ENCODE measurements around the gene EFCAB6. TPM values are rescaled to one million over a fixed set of nuclear protein-coding genes. Genes with fewer than 3 reads are reported as not detected.
"Not testable (repeated sequence)": the region's sequence is repeated elsewhere in the genome, so short reads cannot be mapped to it uniquely, and the experiment has no call there.

EFCAB6 gene
- total RNA-seq, 1 donor from 2014 or later = 2.1 TPM

DNA sequence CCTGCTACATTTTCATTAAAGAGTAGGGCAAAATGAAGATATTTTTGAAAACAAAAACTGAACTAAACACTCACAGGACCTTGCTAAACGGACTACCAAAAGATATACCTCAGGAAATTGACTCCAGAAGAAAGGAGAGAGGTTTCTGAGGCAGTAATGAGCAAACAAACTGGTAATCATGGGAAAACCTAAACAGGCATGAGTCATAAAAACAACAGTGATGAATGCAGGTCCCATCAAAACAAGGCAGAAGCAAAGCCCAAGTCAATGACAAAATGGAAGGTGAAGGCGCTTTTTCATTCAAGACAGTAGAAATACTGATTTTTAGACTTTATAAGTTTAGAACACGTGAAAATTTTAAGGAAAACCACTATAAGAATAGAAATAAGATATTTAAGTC is 104.5 kb downstream of the EFCAB6 start:
- no peak for DNase-seq

DNA sequence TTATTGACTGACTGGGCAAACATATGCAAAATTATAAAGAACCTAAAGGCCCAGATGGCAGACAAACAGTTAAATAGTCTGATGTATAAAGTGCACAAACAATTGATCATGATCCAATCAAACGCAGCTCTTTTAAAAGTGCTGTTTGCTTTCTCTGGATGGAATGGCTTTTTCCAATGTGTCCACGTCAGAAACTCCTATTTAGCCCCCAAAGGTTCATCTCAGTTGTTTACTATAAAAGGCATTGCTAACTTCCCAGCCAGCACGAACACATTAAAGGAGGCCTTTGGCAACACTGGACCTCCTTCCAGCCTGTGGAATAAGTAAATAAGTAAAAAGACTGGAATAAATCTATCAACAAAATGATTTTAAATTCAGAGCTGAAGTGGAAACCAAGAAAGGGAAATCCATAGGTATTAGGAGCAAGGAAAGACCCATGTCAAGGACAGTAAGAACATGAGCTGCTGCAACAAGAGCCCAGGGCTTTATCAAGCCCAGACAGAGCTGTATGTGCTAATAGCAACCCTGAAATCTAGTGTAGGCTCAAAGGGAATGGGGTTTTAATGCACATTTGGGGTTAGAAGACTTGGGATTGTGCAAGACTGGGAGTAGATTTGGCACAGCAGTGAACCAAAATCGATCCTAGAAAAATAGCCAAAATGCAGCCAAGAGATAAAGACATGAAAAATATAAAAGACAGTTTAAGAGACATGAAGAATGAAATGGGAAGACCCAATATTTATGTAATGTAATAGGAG is 105.4 kb downstream of the EFCAB6 start:
- no peak for DNase-seq

DNA sequence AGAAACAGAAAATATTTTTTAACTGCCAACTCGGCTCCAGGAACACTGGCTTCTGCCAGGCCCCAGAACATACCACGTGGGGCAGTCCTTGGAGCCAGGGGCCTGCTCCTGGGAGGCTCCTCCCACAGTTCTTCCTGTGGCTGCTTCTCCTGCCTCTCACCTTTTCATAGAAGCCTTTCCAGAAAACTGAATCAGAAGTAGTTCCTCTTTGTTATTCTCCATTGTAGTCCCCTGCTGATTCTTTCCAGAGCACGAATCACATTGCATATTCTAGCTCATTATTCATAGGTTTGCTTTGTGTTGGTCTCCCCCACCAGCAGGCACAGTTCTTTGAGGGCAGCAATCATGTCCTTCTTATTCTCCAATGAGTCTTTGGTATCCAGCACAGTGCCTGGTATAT is 106.0 kb downstream of the EFCAB6 start:
- DNase-seq = no peak

DNA sequence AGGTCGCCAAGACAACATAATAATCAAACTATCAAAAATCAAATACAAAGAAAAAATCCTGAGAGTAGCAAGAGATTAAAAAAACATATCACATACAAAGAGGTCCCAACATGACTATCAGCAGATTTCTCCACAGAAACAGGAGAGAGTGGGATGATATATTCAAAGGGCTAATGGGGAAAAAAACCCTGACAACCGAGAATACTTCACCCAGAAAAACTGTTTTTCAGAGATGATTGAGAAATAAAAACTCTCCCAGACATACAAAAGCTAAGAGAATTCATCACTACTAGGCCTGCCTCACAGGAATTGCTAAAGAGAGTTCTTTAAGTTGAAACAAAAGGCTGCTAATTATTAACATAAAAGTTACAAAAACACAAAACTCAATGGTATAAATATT is 108.1 kb downstream of the EFCAB6 start:
- DNase-seq = no peak

DNA sequence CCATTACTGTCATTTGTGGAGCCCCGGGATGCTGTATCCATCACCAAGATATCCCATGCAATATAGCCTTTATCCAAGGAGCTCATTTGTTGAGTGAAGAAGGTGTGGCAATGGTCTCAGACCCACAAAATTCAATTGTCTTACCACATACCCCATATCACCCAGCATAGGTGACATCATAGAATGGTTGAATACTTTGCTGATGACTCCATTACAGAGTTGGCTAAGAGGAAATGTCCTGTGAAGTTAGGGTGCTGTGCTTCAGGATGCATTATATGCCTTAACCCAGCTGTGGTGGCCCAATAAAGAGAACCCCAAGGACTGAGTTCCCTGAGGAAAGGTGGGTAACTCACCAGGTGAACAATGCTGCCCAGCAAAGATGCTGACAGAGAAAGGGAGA is 113.7 kb downstream of the EFCAB6 start:
- DNase-seq = no peak

DNA sequence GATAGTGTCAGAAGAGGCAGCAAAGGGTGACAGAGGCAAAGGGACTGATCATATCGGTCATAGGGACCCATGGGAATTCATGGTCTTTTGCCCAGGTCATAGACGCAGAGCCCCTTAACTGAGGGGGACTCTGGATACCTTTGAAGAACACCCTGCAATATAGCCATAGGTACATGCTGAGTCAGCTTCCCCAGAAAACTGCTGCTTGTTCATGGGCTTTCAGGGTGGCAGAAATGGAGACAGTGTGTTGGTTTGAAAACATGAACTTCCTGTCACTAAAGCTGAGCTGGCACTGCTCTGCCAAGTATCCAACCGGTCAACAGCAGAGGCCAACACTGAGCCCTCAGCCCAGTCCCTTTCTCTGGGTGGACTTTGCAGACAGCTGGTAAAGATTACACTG is 114.2 kb downstream of the EFCAB6 start:
- DNase-seq = no peak

DNA sequence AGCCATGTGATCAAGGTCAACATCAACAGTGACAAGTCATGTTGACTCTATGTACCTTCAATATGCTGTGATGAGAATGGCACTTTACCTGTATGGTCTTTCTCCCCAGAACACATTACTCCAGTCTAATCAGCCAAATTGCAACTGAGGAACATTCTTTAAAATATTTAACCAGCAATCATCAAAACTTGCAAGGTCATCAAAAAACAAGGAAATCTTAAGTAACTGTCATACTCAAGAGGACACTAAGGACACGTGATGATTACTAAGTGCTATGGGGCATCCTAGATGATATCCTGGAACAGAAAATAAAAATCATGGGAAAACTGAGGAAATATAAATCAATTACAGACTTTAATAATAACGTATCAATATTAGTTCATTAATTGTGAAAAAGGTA is 118.9 kb downstream of the EFCAB6 start:
- no peak for DNase-seq

DNA sequence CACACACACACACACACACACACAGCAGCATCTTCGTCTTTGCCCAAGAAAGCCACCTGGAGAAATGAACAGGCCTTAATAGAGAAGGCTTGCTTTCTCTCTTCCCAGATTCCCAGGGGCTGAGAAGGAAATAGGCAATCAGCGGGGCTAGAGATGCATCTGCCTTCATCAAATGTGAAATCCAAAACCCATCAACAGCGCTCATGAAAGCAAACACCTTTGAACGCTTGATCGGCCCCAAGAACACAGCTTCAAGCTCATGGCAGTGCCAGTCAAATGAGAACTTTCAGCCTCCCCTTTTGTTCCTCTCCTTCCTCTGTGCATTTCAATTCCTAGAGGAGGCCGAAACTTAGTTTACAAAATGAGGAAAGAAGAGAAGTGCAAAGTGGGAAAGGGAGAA is 122.7 kb downstream of the EFCAB6 start:
- DNase-seq = no peak

DNA sequence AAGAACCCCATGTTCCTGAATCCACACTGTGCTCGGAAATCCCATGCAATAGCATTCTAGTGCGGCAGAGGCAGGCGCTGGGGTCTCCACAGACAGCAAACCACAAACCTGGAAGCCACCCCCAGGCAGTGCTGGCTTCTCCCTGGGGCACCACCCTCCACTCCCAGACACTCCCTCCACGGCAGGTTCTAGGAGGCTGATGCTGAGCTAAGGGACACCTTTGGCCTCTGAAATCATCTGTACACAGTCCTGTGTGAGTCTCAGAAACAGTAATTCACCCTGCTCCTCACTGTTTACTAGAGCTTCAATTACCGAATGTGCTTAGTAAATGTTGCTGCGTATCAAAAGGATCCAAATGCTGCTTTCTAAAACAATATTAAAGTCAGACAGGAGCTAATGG is 129.3 kb downstream of the EFCAB6 start:
- DNase-seq = no peak

DNA sequence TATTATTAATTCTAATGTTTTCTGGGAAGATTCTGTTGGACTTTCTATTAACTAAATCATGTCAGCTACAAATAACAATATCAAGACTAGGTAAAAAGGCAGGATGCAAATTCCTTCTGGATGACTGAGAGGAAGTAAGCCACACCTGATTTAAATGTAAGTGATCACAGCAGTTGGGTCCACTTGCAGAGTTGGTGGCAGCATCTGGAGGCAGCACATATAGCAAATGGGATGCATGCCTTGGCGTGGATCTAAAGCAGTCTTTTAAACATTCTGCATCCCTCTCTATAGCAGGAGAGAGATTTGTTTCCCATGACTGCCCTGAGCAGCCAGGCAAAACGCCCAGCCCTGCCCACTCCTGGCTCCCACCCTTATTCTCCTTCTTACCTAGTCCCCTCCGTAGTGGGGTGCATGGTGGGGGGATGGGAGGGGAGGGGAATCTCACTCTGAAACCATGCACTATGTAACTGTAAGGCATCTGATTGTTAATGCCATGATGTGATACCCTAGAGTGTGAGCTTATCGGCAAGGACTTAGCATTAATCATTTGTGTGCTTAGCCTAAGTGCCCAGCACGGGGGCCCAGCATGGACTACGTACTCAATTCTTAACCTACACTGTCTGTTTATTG is 130.3 kb downstream of the EFCAB6 start:
- DNase-seq = no peak

DNA sequence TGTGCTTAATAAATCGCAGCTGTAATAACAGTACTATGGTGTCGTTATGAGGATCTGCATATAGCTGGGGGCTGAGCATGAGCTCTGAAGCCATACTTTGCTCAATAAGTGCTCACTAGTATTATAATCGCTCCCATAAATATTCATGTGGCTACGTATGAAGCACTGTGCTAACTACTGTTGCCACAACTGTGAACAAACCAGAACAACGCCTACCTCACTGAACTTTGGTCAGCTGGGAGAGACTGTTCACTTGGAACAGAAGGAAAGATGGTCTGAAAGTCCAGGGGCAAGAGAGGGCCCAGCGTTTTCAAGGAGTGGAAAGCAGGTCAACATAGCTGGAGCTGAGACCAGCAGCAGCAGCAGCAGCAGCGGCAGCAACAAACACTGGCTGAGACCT is 141.6 kb downstream of the EFCAB6 start:
- DNase-seq = peak; percentile 2

DNA sequence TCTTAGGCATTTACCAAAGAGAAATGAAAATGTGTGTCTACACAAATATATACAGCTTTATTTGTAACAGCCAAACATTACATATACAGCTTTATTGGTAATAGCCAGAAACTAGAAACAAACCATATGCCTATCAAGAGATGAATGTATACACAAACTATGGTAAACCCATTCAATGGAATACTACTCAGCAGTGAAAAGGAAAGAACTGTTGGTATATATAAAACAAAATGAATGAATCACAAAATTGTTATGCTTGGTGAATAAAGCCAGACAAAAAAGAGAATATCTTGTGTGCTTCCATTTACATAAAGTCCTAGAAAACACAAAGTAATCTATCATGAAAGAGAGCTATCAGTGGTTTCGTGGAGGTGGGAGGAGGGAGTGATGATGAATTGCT is 142.9 kb downstream of the EFCAB6 start:
- no peak for DNase-seq

DNA sequence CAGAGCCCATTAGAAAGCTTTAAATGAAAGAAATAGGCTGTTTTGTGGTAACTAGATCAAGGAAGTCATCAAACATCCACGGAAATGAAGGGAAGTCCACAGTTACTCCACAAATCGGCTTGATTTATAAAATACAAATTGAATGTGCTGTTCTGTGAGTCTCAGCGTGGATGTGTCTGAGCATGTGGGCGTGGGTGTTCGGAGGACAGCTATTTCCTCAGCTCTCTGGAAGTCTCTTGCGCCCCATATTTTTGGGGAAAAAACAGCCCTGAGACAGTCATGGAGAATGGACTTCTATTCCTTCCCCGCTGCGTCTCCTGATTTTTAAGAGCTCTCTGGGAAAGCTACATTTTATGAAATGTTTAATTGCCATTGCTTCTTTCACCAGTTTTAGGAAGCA is 144.4 kb downstream of the EFCAB6 start:
- DNase-seq = no peak

DNA sequence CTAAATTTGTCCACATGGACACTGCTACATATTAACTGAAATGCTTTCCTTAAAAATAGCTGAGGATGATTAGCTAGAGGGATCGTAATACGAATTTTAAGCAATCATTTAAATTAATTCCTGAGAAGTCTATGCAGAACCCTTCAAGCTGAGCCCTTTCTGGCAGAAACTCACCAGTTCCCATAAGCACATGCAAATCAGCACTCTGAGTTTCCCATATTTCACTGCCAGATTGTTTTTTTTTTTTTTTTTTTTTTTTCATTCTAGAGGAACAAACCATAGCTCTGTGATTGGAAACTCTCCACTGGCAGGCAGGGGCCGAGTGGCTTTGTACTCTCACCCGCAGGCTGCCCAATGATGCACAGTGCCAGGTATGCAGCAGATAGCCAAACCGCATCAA is 145.6 kb downstream of the EFCAB6 start:
- no peak for DNase-seq

DNA sequence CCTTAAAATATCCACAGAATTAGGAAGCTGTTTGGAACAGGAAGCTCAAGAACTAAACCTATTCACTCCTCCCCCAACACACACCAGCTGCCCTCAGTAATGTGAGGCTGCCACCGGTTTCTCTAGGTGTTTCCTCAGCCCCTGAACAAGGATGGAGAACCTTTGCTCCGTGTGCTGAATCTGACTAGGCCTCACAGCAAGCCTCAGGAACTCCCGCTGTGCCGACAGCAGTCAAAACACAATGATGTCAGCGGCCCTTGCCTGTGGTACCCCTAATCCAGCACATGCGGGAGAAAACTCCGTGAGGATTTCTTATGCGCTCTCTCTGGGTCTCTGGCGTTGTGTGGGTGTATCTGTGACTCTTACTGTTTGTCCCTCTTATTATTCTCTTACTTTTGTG is 153.3 kb downstream of the EFCAB6 start:
- no peak for DNase-seq

DNA sequence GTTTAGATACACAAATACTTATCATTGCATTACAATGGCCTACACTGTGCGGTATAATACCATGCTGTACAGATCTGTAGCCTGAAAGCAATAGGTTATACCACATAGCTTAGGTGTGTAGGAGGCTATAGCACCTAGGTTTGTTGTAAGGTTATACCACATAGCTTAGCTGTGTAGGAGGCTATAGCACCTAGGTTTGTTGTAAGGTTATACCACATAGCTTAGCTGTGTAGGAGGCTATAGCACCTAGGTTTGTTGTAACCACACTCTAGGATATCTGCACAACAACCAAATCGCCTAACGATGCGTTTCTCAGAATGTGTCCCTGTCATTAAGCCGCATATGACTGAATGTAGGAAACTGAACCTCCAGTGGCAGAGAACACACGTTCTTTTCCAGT is 155.5 kb downstream of the EFCAB6 start:
- not testable (repeated sequence) for DNase-seq

DNA sequence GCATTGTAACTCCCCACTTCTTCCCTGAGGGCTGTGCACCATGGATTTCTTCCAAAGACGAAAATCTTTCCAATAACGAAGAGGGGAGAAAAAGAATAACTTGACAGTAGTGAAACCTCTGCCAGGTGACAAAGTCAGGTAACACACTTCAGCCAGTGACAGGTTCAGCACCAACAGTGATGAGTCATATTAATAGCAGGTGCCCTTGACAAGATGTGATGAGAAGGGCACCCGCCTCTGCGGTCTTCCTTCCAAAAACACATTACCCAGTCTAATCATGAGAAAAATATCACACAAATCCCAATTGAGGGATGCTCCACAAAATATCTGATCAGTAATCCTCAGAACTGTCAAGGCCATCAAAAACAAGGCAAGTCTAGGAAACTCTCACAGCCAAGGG is 157.8 kb downstream of the EFCAB6 start:
- no peak for DNase-seq

DNA sequence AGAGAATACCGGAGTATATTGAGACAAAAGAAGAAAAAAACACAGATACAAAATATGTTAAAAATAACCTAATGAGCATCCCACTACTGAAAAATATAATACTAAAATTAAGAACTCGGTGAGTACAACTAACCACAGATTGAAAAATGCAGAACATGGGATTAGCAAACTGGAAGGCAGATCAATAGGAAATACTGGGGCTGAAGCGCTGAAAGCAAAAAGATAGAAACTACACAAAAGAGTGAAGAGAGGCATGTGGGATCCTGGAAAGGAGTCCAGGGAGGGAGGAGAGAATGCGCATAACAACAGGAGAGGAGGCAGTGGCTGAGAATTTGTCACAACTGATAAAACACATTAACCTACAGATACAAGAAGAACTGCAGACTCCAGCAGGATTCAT is 159.3 kb downstream of the EFCAB6 start:
- DNase-seq = no peak

DNA sequence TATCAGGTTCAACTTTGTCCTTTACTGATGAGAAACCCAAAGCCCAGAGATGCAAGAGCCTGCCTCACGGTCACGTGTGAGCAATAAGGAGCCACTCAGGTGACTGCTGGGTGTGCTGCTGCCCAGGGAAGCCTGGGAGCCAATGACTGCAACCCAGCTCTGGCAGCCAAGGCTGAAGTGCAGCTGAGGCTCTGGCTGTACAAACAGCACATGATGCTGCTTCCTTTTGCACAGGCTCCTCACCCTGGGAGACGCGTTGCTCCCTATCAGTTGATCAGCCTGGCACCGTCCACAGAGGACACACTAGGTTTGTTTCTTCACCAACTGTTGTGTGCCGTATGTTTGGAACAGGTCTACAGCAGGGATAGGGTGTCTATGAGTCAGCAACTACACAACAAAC is 168.7 kb downstream of the EFCAB6 start:
- DNase-seq = no peak

DNA sequence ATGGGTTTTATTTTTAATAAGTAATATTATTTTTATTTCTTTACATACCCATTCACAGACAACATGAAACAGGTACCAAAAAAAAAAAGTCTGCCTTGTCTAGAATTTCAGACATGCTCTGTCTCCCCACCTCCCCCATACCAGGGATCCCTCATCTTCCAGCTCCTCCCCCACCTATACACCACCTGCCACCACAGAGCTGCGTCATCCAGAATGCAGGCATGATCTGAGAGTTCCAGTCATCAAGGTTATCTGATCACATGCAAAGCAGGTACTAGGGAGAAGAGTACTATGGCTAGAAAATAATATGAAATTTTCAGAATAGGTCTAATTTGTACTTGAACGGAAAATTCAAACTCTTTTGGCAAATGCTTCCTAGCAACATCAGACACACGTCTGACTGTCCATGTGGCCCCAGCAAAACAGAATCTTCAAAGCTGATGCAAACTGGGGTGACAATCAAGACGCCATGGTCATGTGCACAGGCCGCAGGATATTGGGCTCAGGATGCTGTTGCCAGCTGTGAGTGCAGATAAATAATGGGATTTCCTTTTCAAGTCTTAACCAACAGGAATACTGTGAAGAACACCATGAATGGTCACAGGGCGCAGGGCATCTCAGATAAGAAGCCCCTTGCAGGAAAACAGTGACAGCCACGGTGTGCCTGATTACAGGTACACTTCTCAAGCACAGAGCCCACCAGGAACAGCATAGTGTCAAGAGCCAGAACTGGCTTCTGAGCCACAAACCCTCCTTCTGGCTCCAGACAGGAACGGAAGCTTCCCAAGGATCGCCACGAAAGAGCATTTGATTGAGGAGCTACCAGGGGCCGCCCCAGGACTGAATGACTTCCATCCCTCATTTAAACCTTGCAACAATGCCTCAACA is 169.5 kb downstream of the EFCAB6 start:
- no peak for DNase-seq

DNA sequence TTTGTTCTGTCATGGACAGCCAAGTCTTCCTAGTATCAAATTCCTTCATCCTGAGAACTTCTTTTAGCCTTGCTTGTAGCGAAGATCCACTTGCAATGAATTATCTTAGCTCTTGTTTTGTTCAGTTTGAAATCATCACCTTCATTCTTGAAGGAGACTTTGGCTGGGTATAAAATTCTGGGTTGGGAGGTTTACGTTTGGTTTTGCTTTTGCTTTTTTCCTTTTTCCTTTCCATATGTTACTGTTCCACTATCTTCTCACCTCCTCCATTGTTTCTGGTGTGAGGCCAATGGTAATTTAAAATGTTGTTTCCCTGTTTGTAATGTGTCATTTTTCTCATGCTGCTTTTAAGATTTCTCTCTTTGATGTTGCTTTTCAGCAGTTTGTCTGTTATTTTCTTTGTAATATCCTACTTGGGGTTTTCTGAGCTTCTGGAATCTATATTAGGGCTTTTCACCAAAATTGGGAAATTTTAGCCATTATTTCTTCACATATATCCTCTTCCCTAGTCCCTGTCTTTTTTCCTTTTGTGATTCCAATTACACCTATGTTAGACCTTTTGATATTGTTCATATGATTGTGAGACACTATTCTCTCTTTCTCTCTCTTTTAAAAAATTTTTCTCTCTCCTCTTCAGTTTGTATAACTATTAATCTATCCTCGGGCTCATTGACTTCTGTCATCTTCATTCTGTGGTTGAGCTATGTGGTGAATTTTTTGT is 172.7 kb downstream of the EFCAB6 start:
- DNase-seq = no peak

Measured in skin of body (tissue), 2 donors.